Endothelial cell of umbilical vein (primary cell): ENCODE results near the gene RARA. TPM values are rescaled to one million over a fixed set of nuclear protein-coding genes. Genes with fewer than 3 reads are reported as not detected.

Source experiments
- BruUV-seq: library from RNA; stranded (reverse); fragments of 400-500 nt; replicated peaks from 2 replicates; lab custom pipeline; 2021; lab: Mats Ljungman, UMichigan
- CTCF ChIA-PET: fragments of 300-600, 350-600 bp; sonication (Branson Sonifier 250); formaldehyde crosslinking; loops from one replicate; lab custom pipeline; 2021; ENCODE audit warnings: antibody characterized with exemption, inconsistent platforms; lab: Charles Lee
- POLR2A ChIA-PET: fragments of 300-600, 350-600 bp; sonication (Branson Sonifier 250); formaldehyde crosslinking; loops from one replicate; lab custom pipeline; 2021; ENCODE audit warnings: antibody characterized with exemption, inconsistent platforms; lab: Charles Lee
- DNase-seq: peaks from one replicate; pipeline ENCODE4 v3.0.0-alpha.2; 2011; ENCODE audit warnings: low read depth, low spot score
- FAIRE-seq: peaks from 2 replicates; lab custom pipeline; 2011; peaks lifted over from hg19 to GRCh38; lab: Jason Lieb, UNC
- H2AFZ ChIP-seq: 2 replicates; pipeline ENCODE4 v1.6.0; 2012; ENCODE audit warnings: low read depth, low read length, control low read depth, inconsistent platforms
- H3K27ac ChIP-seq: 2 replicates; pipeline ENCODE4 v1.5.1; 2011; ENCODE audit warnings: low read depth, mild to moderate bottlenecking, control low read depth, low read length, moderate library complexity; ENCODE audit not compliant: insufficient read depth
- H3K27me3 ChIP-seq, 2 experiments: 2 replicates each; pipeline versions ENCODE4 v1.6.0 to v1.6.1; 2011; ENCODE audit warnings: low read length in 2 of 2, mixed read lengths in 1 of 2; ENCODE audit not compliant: control insufficient read depth in 2 of 2, insufficient read depth in 2 of 2
- H3K36me3 ChIP-seq, 2 experiments: 2 replicates in 1 of 2; 3 replicates in 1 of 2; pipeline ENCODE4 v1.5.1; 2011; ENCODE audit warnings: low read length in 2 of 2, mild to moderate bottlenecking in 1 of 2, moderate library complexity in 1 of 2; ENCODE audit not compliant: control insufficient read depth in 2 of 2, insufficient read depth in 2 of 2; ENCODE audit errors: extremely low read depth in 1 of 2
- H3K4me1 ChIP-seq: 3 replicates; pipeline ENCODE4 v1.5.1; 2011; ENCODE audit warnings: mild to moderate bottlenecking, low read length; ENCODE audit not compliant: control insufficient read depth, insufficient read depth; ENCODE audit errors: extremely low read depth
- H3K4me2 ChIP-seq: 2 replicates; pipeline ENCODE4 v1.6.1; 2011; ENCODE audit warnings: low read length, control low read depth, mixed read lengths; ENCODE audit not compliant: insufficient read depth
- H3K4me3 ChIP-seq, 3 experiments: fragments of 200-600 bp in 1 of 3; sonication (generic), shearing (Covaris generic) in 1 of 3; replicated peaks in 1 of 3; 2 replicates each; pipeline ENCODE4 v1.5.1; 2011 to 2016; ENCODE audit warnings: control low read depth in 3 of 3, low read length in 3 of 3, mild to moderate bottlenecking in 2 of 3, inconsistent platforms in 1 of 3, low read depth in 1 of 3, moderate library complexity in 1 of 3; ENCODE audit not compliant: insufficient read depth in 1 of 3
- H3K79me2 ChIP-seq: 2 replicates; pipeline ENCODE4 v1.6.0; 2012; ENCODE audit warnings: low read length, inconsistent platforms; ENCODE audit not compliant: control insufficient read depth, insufficient read depth
- H3K9ac ChIP-seq: replicated peaks from 2 replicates; pipeline ENCODE3; 2011; ENCODE audit warnings: low read length, control low read depth; ENCODE audit not compliant: insufficient read depth; ENCODE audit errors: extremely low read depth
- H3K9me1 ChIP-seq: replicated peaks from 3 replicates; pipeline ENCODE4 v1.6.0; 2011; ENCODE audit warnings: mild to moderate bottlenecking, low read length; ENCODE audit not compliant: control insufficient read depth, insufficient read depth; ENCODE audit errors: extremely low read depth
- H3K9me3 ChIP-seq: replicated peaks from 2 replicates; pipeline ENCODE4 v1.5.1; 2012; ENCODE audit warnings: low read length, inconsistent platforms; ENCODE audit not compliant: control insufficient read depth, insufficient read depth
- H4K20me1 ChIP-seq: replicated peaks from 2 replicates; pipeline ENCODE3; 2011; ENCODE audit warnings: mild to moderate bottlenecking, low read length; ENCODE audit not compliant: control insufficient read depth, insufficient read depth; ENCODE audit errors: extremely low read depth
- EZH2 ChIP-seq: IDR thresholded peaks from 2 replicates; pipeline ENCODE4 v1.6.1; 2012; ENCODE audit warnings: borderline replicate concordance, low read depth, mild to moderate bottlenecking, moderate library complexity, low read length, inconsistent platforms; ENCODE audit not compliant: severe bottlenecking
- JUN ChIP-seq: IDR thresholded peaks from 2 replicates; pipeline ENCODE4 v1.6.1; 2011; ENCODE audit warnings: borderline replicate concordance, low read depth; ENCODE audit not compliant: insufficient read length, insufficient read depth
- MAX ChIP-seq: IDR thresholded peaks from 2 replicates; pipeline ENCODE4 v1.6.1; 2011; ENCODE audit not compliant: insufficient read depth, insufficient read length
- POLR2A ChIP-seq: IDR thresholded peaks from 2 replicates; pipeline ENCODE4 v1.6.1; 2012; ENCODE audit warnings: low read depth, mild to moderate bottlenecking, control low read depth, low read length
- dilution Hi-C: fragments of 300-500 bp; cut with MboI; formaldehyde crosslinking; loops from one replicate; pipeline ENCODE4 v1.15.0; 2019; ENCODE audit warnings: low sequenced_read_pairs; ENCODE audit not compliant: extremely low pct_ligation_motif_present
- intact Hi-C: fragments of 100-400 bp; cut with micrococcal nuclease; formaldehyde crosslinking; loops from one replicate; pipeline ENCODE4 v1.10.0; 2022
- polyA plus RNA-seq, 4 experiments: library from polyadenylated mRNA; depleted of rRNA in 3 of 4; stranded (reverse) in 3 of 4; unstranded in 1 of 4; fragments of >200 nt; gene quantifications; 2 replicates each; pipeline versions ENCODE4 v1.2.1 to v1.2.3, GENCODE V29; 2011 to 2012; ENCODE audit warnings: missing spikeins in 1 of 4
- total RNA-seq: library from RNA; stranded (reverse); gene quantifications from 2 replicates; pipeline ENCODE4 v1.2.3, GENCODE V29; 2021
- TF ChIP-seq, protein P1 (sequence below), 2 donors: IDR thresholded peaks; 1 replicate in 1 of 2; 2 replicates in 1 of 2; pipeline ENCODE4 v1.5.1; 2011; ENCODE audit warnings: low read length in 2 of 2, mild to moderate bottlenecking in 2 of 2, moderate library complexity in 2 of 2, control low read depth in 1 of 2, inconsistent platforms in 1 of 2, low read depth in 1 of 2; ENCODE audit not compliant: insufficient read depth in 1 of 2; ENCODE audit errors: extremely low read depth in 1 of 2

The RARA gene
- total and polyA plus RNA-seq, 2 donors (not counting 3 experiments of a cell fraction or from before 2014, with no cell fraction given): 11.9 to 37.8 TPM

DNA sequence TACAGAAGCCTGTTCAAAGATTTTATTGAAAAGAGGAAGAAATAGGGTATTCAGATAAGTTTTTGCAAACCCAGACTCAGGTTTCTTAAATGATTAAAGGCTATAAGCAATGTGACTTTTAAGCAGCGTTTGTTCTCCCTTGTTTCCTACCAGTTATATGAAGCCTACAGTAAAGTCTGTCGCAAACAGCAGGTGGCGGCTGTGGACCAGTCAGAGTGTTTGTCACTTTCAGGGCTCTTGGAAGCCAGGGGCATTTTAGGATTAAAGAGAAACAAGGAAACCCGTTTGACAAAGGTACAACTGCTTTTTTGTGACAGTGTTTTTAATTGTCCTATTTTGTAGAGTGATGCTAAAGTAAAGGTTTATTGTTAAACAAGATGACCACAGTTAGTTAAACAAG, 7.7 kb upstream of the RARA start:
- no peaks in the 10 kb centered on the region for H4K20me1 ChIP-seq
- no peak overlapping the region for H2AFZ ChIP-seq
- no peaks in the 10 kb centered on the region for H3K79me2 ChIP-seq
- BruUV-seq: no TSS peak
- no peak for DNase-seq
- ChIA-PET POLR2A (no interaction called here), CTCF (interaction anchor here (1.5 to 15.6 kb wide), 7 partner anchors 10 to 231 kb away, joined by 4 to 530 read pairs (median 35); partner anchors contain the start of gene GJD3)
- dilution Hi-C loops (no loop called here), intact Hi-C loops (loop anchor here (5.0 kb wide), 2 partner anchors 116 to 231 kb away; partner anchors contain the start of gene TOP2A)
- H3K4me2 ChIP-seq: no peak overlapping the region
- peak; percentile 62 for FAIRE-seq
- H3K27me3 ChIP-seq: no peaks in the 10 kb centered on the region
- no peak overlapping the region for H3K4me3 ChIP-seq
- peaks cover 8% of the 10 kb centered on the region for H3K4me1 ChIP-seq
- H3K27ac ChIP-seq: no peak overlapping the region
- TF ChIP-seq, protein P1, sequence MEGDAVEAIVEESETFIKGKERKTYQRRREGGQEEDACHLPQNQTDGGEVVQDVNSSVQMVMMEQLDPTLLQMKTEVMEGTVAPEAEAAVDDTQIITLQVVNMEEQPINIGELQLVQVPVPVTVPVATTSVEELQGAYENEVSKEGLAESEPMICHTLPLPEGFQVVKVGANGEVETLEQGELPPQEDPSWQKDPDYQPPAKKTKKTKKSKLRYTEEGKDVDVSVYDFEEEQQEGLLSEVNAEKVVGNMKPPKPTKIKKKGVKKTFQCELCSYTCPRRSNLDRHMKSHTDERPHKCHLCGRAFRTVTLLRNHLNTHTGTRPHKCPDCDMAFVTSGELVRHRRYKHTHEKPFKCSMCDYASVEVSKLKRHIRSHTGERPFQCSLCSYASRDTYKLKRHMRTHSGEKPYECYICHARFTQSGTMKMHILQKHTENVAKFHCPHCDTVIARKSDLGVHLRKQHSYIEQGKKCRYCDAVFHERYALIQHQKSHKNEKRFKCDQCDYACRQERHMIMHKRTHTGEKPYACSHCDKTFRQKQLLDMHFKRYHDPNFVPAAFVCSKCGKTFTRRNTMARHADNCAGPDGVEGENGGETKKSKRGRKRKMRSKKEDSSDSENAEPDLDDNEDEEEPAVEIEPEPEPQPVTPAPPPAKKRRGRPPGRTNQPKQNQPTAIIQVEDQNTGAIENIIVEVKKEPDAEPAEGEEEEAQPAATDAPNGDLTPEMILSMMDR (IDR thresholded peaks at IDR 0.05; ENCODE audit: extremely low read depth in 1 of 2, insufficient read depth in 1 of 2, low read depth in 1 of 2, low read length in 2 of 2): peak in 1 of 2 donors; percentile 19
- TF ChIP-seq EZH2: no peak
- no peaks in the 10 kb centered on the region for H3K9me3 ChIP-seq
- H3K36me3 ChIP-seq: peaks cover 0 to 14% of the 10 kb centered on the region in 2 experiments
- H3K9me1 ChIP-seq: no peaks in the 10 kb centered on the region
- H3K9ac ChIP-seq: no peak overlapping the region

DNA sequence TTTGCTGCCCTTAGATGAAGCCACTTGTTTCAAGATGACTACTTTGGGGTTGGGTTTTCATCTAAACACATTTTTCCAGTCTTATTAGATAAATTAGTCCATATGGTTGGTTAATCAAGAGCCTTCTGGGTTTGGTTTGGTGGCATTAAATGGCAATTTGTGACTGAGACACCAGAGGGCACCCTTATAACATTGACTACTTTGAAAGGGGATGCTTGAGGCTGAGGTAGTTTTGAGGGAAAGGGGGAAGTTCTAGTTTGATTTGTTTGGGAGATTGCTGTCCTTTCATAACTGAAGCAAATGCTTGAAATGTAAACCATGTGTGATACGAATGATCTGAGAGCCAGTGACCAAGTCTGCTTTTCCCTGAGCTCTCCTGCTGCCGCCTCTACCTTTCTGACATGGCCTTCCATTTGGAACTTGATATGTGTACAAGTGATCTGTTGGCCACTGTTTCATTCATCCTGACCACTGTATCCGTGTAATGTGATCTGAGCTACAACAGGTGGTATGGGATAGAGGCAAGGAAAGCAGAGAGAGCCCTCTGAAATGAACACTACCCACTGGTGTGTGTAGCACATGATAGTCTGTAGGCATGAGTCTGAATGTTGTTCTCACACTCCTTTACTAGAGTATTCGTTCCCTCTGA, 5.8 kb upstream of the RARA start:
- Histone ChIP-seq H3K9me3 (no peaks in the 10 kb centered on the region), H2AFZ (no peak overlapping the region), H3K9me1 (no peaks in the 10 kb centered on the region), H4K20me1 (no peaks in the 10 kb centered on the region), H3K4me3 (no peak overlapping the region), H3K4me1 (peaks cover 19% of the 10 kb centered on the region), H3K27ac (no peak overlapping the region), H3K36me3 (peaks cover 0 to 7% of the 10 kb centered on the region in 2 experiments), H3K27me3 (no peaks in the 10 kb centered on the region), H3K4me2 (no peak overlapping the region), H3K79me2 (no peaks in the 10 kb centered on the region), H3K9ac (no peak overlapping the region)
- FAIRE-seq (peak; percentile 96), DNase-seq (peak; percentile 85)
- dilution Hi-C loops: no loop called here
- no TSS peak for BruUV-seq
- POLR2A ChIA-PET: interaction anchor here (1.2 to 1.8 kb wide), 2 partner anchors 52 to 55 kb away, joined by 3 to 10 read pairs; no protein-coding TSS in a partner anchor
- intact Hi-C loops: loop anchor here (1.0 to 5.0 kb wide), 5 partner anchors 11 to 229 kb away; partner anchors contain the start of gene TOP2A
- no peak for TF ChIP-seq MAX
- no peak for TF ChIP-seq POLR2A
- TF ChIP-seq, protein P1 (IDR thresholded peaks at IDR 0.05; ENCODE audit: extremely low read depth in 1 of 2, insufficient read depth in 1 of 2, low read depth in 1 of 2, low read length in 2 of 2): peak; percentile 55 to 66
- TF ChIP-seq JUN: no peak
- CTCF ChIA-PET: interaction anchor here (0.6 to 15.6 kb wide), 23 partner anchors 8 to 1382 kb away, joined by 3 to 530 read pairs (median 4); partner anchors contain the start of genes GJD3 and TOP2A
